NT2/D1 (cell line): Measurements from ENCODE around the gene UCKL1.
A peak's percentile ranks its signal among the peaks of the same experiment; 100 is the strongest.

ENCODE experiments used
- DNase-seq: peaks from one replicate; pipeline ENCODE4 v3.0.0-alpha.2; 2011; ENCODE audit warnings: low read depth, low spot score
- H3K27me3 ChIP-seq: 2 replicates; pipeline ENCODE4 v1.6.0; 2011; ENCODE audit warnings: mild to moderate bottlenecking; ENCODE audit not compliant: insufficient read length, insufficient read depth
- H3K36me3 ChIP-seq: 2 replicates; pipeline ENCODE4 v1.6.1; 2011; ENCODE audit warnings: mild to moderate bottlenecking, low read length, mixed read lengths; ENCODE audit not compliant: insufficient read depth, insufficient read length
- H3K4me1 ChIP-seq: 2 replicates; pipeline ENCODE4 v1.5.1; 2011; ENCODE audit not compliant: insufficient read depth, insufficient read length
- H3K4me3 ChIP-seq: 2 replicates; pipeline ENCODE4 v1.5.1; 2011; ENCODE audit warnings: low read depth; ENCODE audit not compliant: insufficient read length
- H3K9ac ChIP-seq: 2 replicates; pipeline ENCODE4 v1.6.0; 2011; ENCODE audit warnings: low read depth; ENCODE audit not compliant: insufficient read length
- H3K9me3 ChIP-seq: 2 replicates; pipeline ENCODE4 v1.5.1; 2011; ENCODE audit warnings: mild to moderate bottlenecking, low read length; ENCODE audit not compliant: insufficient read depth
- SUZ12 ChIP-seq: IDR thresholded peaks from 2 replicates; pipeline ENCODE4 v1.6.1; 2011; ENCODE audit not compliant: insufficient read length, insufficient read depth; ENCODE audit errors: extremely low read depth
- YY1 ChIP-seq: IDR thresholded peaks from 2 replicates; pipeline ENCODE4 v1.6.1; 2011; ENCODE audit not compliant: insufficient read length, insufficient read depth
- ZNF274 ChIP-seq: IDR thresholded peaks from 2 replicates; pipeline ENCODE4 v1.6.1; 2011; ENCODE audit warnings: mild to moderate bottlenecking, low read depth, low read length

Gene UCKL1

GRCh38 chr20:63957004-63957689 is 931 bp upstream of the UCKL1 start:
- DNase-seq, result peak; percentile 65
- Histone ChIP-seq H3K36me3 (peaks cover 48% of the 10 kb centered on the region), H3K4me3 (peak overlapping the region; percentile 55), H3K4me1 (peaks cover 36% of the 10 kb centered on the region), H3K9ac (peak overlapping the region; percentile 87), H3K27me3 (no peaks in the 10 kb centered on the region), H3K9me3 (no peaks in the 10 kb centered on the region)
- TF ChIP-seq ZNF274 (no peak), YY1 (no peak), SUZ12 (no peak)

- H3K27me3 ChIP-seq, result no peaks in the 10 kb centered on the region
- H3K9ac ChIP-seq, result peak overlapping the region; percentile 87
- peaks cover 47% of the 10 kb centered on the region for H3K36me3 ChIP-seq
- peak overlapping the region; percentile 55 for H3K4me3 ChIP-seq
- no peak for DNase-seq
- TF ChIP-seq ZNF274 (no peak), SUZ12 (no peak), YY1 (no peak)
- H3K9me3 ChIP-seq, result no peaks in the 10 kb centered on the region
- H3K4me1 ChIP-seq, result peaks cover 41% of the 10 kb centered on the region
Measured at GRCh38 chr20:63956664-63957003, 418 bp upstream of the UCKL1 start.

GRCh38 chr20:63955281-63955826 is 862 bp downstream of the UCKL1 start:
- H3K9ac ChIP-seq, result peak overlapping the region; percentile 100
- H3K36me3 ChIP-seq, result peaks cover 52% of the 10 kb centered on the region
- peak overlapping the region; percentile 99 for H3K4me3 ChIP-seq
- H3K27me3 ChIP-seq, result no peaks in the 10 kb centered on the region
- no peak for TF ChIP-seq ZNF274
- no peak for TF ChIP-seq YY1
- no peak for TF ChIP-seq SUZ12
- H3K9me3 ChIP-seq, result no peaks in the 10 kb centered on the region
- no peak for DNase-seq
- peaks cover 51% of the 10 kb centered on the region for H3K4me1 ChIP-seq

GRCh38 chr20:63953764-63954429 is 2.3 kb downstream of the UCKL1 start:
- Histone ChIP-seq H3K4me3 (no peak overlapping the region), H3K27me3 (no peaks in the 10 kb centered on the region), H3K4me1 (peaks cover 52% of the 10 kb centered on the region), H3K9ac (peak overlapping the region; percentile 24), H3K9me3 (no peaks in the 10 kb centered on the region), H3K36me3 (peaks cover 42% of the 10 kb centered on the region)
- no peak for DNase-seq
- TF ChIP-seq ZNF274, result no peak
- TF ChIP-seq YY1, result no peak
- no peak for TF ChIP-seq SUZ12

- no peak for DNase-seq
- peak overlapping the region; percentile 53 for H3K9ac ChIP-seq
- peaks cover 42% of the 10 kb centered on the region for H3K36me3 ChIP-seq
- peaks cover 49% of the 10 kb centered on the region for H3K4me1 ChIP-seq
- no peaks in the 10 kb centered on the region for H3K9me3 ChIP-seq
- no peaks in the 10 kb centered on the region for H3K27me3 ChIP-seq
- TF ChIP-seq SUZ12 (no peak), YY1 (no peak), ZNF274 (no peak)
- H3K4me3 ChIP-seq, result no peak overlapping the region
Measured at GRCh38 chr20:63952769-63953168, 3.4 kb downstream of the UCKL1 start.

GRCh38 chr20:63952210-63952535 is 4.0 kb downstream of the UCKL1 start:
- no peak for DNase-seq
- no peak overlapping the region for H3K9ac ChIP-seq
- no peak overlapping the region for H3K4me3 ChIP-seq
- H3K9me3 ChIP-seq, result no peaks in the 10 kb centered on the region
- no peaks in the 10 kb centered on the region for H3K27me3 ChIP-seq
- TF ChIP-seq YY1 (no peak), SUZ12 (no peak), ZNF274 (no peak)
- H3K36me3 ChIP-seq, result peaks cover 46% of the 10 kb centered on the region
- peaks cover 50% of the 10 kb centered on the region for H3K4me1 ChIP-seq

- TF ChIP-seq ZNF274 (no peak), YY1 (no peak), SUZ12 (no peak)
- no peak for DNase-seq
- Histone ChIP-seq H3K9me3 (no peaks in the 10 kb centered on the region), H3K4me1 (peaks cover 52% of the 10 kb centered on the region), H3K4me3 (no peak overlapping the region), H3K9ac (peak overlapping the region; percentile 50), H3K36me3 (peaks cover 48% of the 10 kb centered on the region), H3K27me3 (no peaks in the 10 kb centered on the region)
Measured at GRCh38 chr20:63951398-63952209, 4.6 kb downstream of the UCKL1 start.
